Neural progenitor cell (in vitro differentiated cells): ENCODE data around the gene DISC1. TPM values are rescaled to one million over a fixed set of nuclear protein-coding genes. Genes with fewer than 3 reads are reported as not detected.

Experiments used
- DNase-seq: peaks from one replicate; pipeline ENCODE4 v3.0.0-alpha.2; 2016; ENCODE audit warnings: low spot score
- H2AFZ ChIP-seq: fragments of 200-600 bp; sonication (generic); replicated peaks from 2 replicates; pipeline ENCODE4 v1.6.1; 2016; ENCODE audit warnings: antibody characterized with exemption
- H3F3A ChIP-seq: fragments of 200-600 bp; sonication (generic); 2 replicates; pipeline ENCODE4 v1.6.1; 2016; ENCODE audit warnings: antibody characterized with exemption, low read depth
- H3K27ac ChIP-seq: fragments of 200-600 bp; sonication (generic); 2 replicates; pipeline ENCODE4 v1.5.1; 2016; ENCODE audit warnings: mild to moderate bottlenecking
- H3K27me3 ChIP-seq: fragments of 200-600 bp; sonication (generic); 2 replicates; pipeline ENCODE4 v1.6.1; 2016; ENCODE audit warnings: mild to moderate bottlenecking, moderate library complexity
- H3K36me3 ChIP-seq: fragments of 200-600 bp; sonication (generic); 2 replicates; pipeline ENCODE4 v1.5.1; 2016
- H3K4me1 ChIP-seq: fragments of 200-600 bp; sonication (generic); 2 replicates; pipeline ENCODE4 v1.6.1; 2016; ENCODE audit warnings: mixed run types
- H3K4me2 ChIP-seq: fragments of 200-600 bp; sonication (generic); 2 replicates; pipeline ENCODE4 v1.6.1; 2016
- H3K4me3 ChIP-seq: fragments of 200-600 bp; sonication (generic); 2 replicates; pipeline ENCODE4 v1.5.1; 2016
- H3K79me2 ChIP-seq: fragments of 200-600 bp; sonication (generic); 2 replicates; pipeline ENCODE4 v1.6.1; 2016; ENCODE audit warnings: low read depth
- H3K9ac ChIP-seq: fragments of 200-600 bp; sonication (generic); 2 replicates; pipeline ENCODE4 v1.6.1; 2016
- H3K9me3 ChIP-seq: fragments of 200-600 bp; sonication (generic); 2 replicates; pipeline ENCODE4 v1.5.1; 2016; ENCODE audit warnings: low read depth
- H4K20me1 ChIP-seq: fragments of 200-600 bp; sonication (generic); 2 replicates; pipeline ENCODE4 v1.6.1; 2016; ENCODE audit warnings: low read depth
- H3K27ac Mint-ChIP-seq: 3 replicates; pipeline ENCODE4 v1.8.0; 2021; ENCODE audit warnings: mixed read lengths
- H3K27me3 Mint-ChIP-seq: 2 replicates; pipeline ENCODE4 v1.8.0; 2022; ENCODE audit warnings: low read depth, mild to moderate bottlenecking, inconsistent platforms, moderate library complexity, mixed read lengths; ENCODE audit not compliant: insufficient read depth
- H3K36me3 Mint-ChIP-seq: 3 replicates; pipeline ENCODE4 v1.8.0; 2021; ENCODE audit warnings: mixed read lengths
- H3K4me1 Mint-ChIP-seq: 3 replicates; pipeline ENCODE4 v1.8.0; 2021; ENCODE audit warnings: mixed read lengths
- H3K4me3 Mint-ChIP-seq: 3 replicates; pipeline ENCODE4 v1.8.0; 2021; ENCODE audit warnings: mild to moderate bottlenecking, moderate library complexity, mixed read lengths
- H3K9me3 Mint-ChIP-seq: 3 replicates; pipeline ENCODE4 v1.8.0; 2020; ENCODE audit warnings: mixed read lengths
- EZH2 ChIP-seq: fragments of 200-600 bp; sonication (generic); IDR thresholded peaks from 2 replicates; pipeline ENCODE4 v1.6.1; 2017; ENCODE audit warnings: antibody characterized with exemption, mild to moderate bottlenecking, moderate library complexity
- EZH2phosphoT487 ChIP-seq: fragments of 200-600 bp; sonication (generic); IDR thresholded peaks from 2 replicates; pipeline ENCODE4 v1.6.1; 2017; ENCODE audit warnings: antibody characterized with exemption
- total RNA-seq: library from RNA; depleted of rRNA; stranded (reverse); fragments of >200 nt; gene quantifications from 2 replicates; pipeline ENCODE4 v1.2.3, GENCODE V29; 2015; ENCODE audit warnings: low replicate concordance
- TF ChIP-seq, protein P1 (sequence below): fragments of 200-600 bp; sonication (generic); IDR thresholded peaks from 2 replicates; pipeline ENCODE4 v1.5.1; 2017; ENCODE audit warnings: antibody characterized with exemption, mild to moderate bottlenecking

The DISC1 gene
- total RNA-seq, 1 donor from 2014 or later, result 1.8 TPM

DNA sequence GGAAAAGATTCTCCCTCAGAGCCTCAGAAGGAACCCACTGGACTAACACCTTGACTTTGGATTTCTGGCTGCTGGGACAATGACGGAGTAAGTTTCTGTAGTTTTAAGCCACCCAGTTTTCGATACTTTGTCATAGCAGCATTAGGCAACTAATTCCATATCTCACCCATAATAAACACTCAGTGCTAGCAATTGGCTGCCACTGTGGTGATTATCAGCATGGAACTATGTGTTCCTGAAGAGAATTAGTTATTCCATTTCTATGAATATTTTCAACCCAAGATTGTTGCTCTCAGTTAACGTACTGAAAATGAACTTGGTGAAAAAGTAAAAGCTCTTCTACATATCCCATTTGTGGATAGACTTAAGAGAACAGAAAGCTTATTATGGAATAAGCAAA is 299.3 kb downstream of the DISC1 start:
- Mint-ChIP-seq H3K27me3 (peaks cover 3% of the 10 kb centered on the region), H3K4me1 (peaks cover 67% of the 10 kb centered on the region), H3K36me3 (peaks cover 2% of the 10 kb centered on the region), H3K4me3 (no peak overlapping the region), H3K27ac (no peak overlapping the region), H3K9me3 (peaks cover 2% of the 10 kb centered on the region)
- Histone ChIP-seq H2AFZ (no peak overlapping the region), H3K27me3 (no peaks in the 10 kb centered on the region), H3K27ac (no peak overlapping the region), H3K36me3 (no peaks in the 10 kb centered on the region), H3K9ac (no peak overlapping the region), H3K4me2 (no peak overlapping the region), H3F3A (peaks cover 19% of the 10 kb centered on the region), H3K79me2 (no peaks in the 10 kb centered on the region), H3K9me3 (no peaks in the 10 kb centered on the region), H3K4me1 (peaks cover 43% of the 10 kb centered on the region), H4K20me1 (no peaks in the 10 kb centered on the region), H3K4me3 (no peak overlapping the region)
- no peak for DNase-seq
- TF ChIP-seq EZH2phosphoT487 (no peak), EZH2 (no peak)
- TF ChIP-seq, protein P1, sequence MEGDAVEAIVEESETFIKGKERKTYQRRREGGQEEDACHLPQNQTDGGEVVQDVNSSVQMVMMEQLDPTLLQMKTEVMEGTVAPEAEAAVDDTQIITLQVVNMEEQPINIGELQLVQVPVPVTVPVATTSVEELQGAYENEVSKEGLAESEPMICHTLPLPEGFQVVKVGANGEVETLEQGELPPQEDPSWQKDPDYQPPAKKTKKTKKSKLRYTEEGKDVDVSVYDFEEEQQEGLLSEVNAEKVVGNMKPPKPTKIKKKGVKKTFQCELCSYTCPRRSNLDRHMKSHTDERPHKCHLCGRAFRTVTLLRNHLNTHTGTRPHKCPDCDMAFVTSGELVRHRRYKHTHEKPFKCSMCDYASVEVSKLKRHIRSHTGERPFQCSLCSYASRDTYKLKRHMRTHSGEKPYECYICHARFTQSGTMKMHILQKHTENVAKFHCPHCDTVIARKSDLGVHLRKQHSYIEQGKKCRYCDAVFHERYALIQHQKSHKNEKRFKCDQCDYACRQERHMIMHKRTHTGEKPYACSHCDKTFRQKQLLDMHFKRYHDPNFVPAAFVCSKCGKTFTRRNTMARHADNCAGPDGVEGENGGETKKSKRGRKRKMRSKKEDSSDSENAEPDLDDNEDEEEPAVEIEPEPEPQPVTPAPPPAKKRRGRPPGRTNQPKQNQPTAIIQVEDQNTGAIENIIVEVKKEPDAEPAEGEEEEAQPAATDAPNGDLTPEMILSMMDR, result no peak

DNA sequence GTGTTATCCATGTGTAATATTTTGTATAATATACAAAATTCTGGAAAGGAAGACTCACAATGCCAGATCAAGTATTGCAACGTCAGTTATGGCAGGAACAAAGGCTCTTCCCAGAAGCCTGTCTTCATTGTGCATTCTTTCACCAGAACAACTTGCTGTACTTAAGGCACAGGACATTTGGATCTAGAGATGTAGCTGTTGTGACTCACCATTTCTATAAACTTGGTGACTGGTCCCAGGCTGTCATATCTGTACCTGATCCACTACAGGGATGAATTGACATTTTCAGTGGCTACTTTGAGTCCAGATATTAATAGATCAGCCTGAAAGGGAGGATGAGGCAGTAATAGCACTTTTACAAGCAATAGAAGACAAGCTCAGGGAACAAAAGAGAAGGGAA is 299.8 kb downstream of the DISC1 start:
- TF ChIP-seq, protein P1, result no peak
- TF ChIP-seq EZH2, result no peak
- Mint-ChIP-seq H3K4me1 (peaks cover 67% of the 10 kb centered on the region), H3K9me3 (peaks cover 2% of the 10 kb centered on the region), H3K4me3 (no peak overlapping the region), H3K36me3 (peaks cover 2% of the 10 kb centered on the region), H3K27me3 (peaks cover 3% of the 10 kb centered on the region), H3K27ac (peak overlapping the region; percentile 70)
- Histone ChIP-seq H3K9ac (no peak overlapping the region), H3K27ac (no peak overlapping the region), H3K4me2 (no peak overlapping the region), H3K9me3 (no peaks in the 10 kb centered on the region), H3K4me1 (peaks cover 43% of the 10 kb centered on the region), H3F3A (peaks cover 19% of the 10 kb centered on the region), H4K20me1 (no peaks in the 10 kb centered on the region), H3K36me3 (no peaks in the 10 kb centered on the region), H2AFZ (no peak overlapping the region), H3K79me2 (no peaks in the 10 kb centered on the region), H3K27me3 (no peaks in the 10 kb centered on the region), H3K4me3 (no peak overlapping the region)
- DNase-seq, result no peak

DNA sequence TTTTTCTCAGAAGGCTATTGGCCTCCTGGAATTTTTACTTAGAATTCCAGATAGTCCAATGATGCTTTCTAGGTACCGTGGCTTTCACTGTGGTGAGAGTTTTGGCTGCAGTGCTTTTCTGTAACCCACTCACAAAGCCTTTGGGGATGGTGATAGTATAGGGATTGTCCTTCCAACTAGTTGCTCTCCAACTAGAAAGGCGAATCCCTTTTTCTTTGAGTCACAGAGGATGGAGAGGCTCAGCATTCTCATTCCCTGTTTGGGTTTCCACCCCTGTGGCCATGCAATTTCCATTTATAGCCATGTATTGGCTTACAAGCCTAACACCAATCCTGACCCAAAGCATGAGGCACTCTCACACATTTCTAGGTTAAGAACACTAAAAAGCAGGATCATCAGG is 300.3 kb downstream of the DISC1 start:
- no peak for TF ChIP-seq EZH2phosphoT487
- TF ChIP-seq, protein P1, result no peak
- Mint-ChIP-seq H3K4me1 (peaks cover 64% of the 10 kb centered on the region), H3K27ac (no peak overlapping the region), H3K36me3 (peaks cover 2% of the 10 kb centered on the region), H3K4me3 (no peak overlapping the region), H3K9me3 (peaks cover 2% of the 10 kb centered on the region), H3K27me3 (peaks cover 3% of the 10 kb centered on the region)
- no peak overlapping the region for H3K4me2 ChIP-seq
- H3K4me1 ChIP-seq, result peaks cover 43% of the 10 kb centered on the region
- no peaks in the 10 kb centered on the region for H3K27me3 ChIP-seq
- H4K20me1 ChIP-seq, result no peaks in the 10 kb centered on the region
- no peak overlapping the region for H2AFZ ChIP-seq
- no peak overlapping the region for H3K27ac ChIP-seq
- H3K36me3 ChIP-seq, result no peaks in the 10 kb centered on the region
- no peak overlapping the region for H3K9ac ChIP-seq
- H3F3A ChIP-seq, result peaks cover 19% of the 10 kb centered on the region
- no peak for DNase-seq
- no peaks in the 10 kb centered on the region for H3K79me2 ChIP-seq
- no peak overlapping the region for H3K4me3 ChIP-seq
- H3K9me3 ChIP-seq, result peaks cover 3% of the 10 kb centered on the region
